HEK293T (cell line): ENCODE results near the gene PCDHGA2.

Source experiments
- BHLHE40 ChIP-seq: fragments of 450-650 bp; IDR thresholded peaks from 2 replicates; pipeline ENCODE4 v1.6.1; 2016; ENCODE audit warnings: mild to moderate bottlenecking, moderate library complexity, borderline replicate concordance
- FOXA1 ChIP-seq: fragments of 450-650 bp; IDR thresholded peaks from 2 replicates; pipeline ENCODE4 v1.6.1; 2016; ENCODE audit warnings: mild to moderate bottlenecking
- FOXK2 ChIP-seq: fragments of 450-650 bp; IDR thresholded peaks from 2 replicates; pipeline ENCODE4 v1.6.1; 2016; ENCODE audit warnings: mild to moderate bottlenecking
- FOXM1 ChIP-seq: fragments of 450-650 bp; IDR thresholded peaks from 2 replicates; pipeline ENCODE4 v1.6.1; 2017; ENCODE audit warnings: mild to moderate bottlenecking, borderline replicate concordance
- LEF1 ChIP-seq: fragments of 450-650 bp; IDR thresholded peaks from 2 replicates; pipeline ENCODE4 v1.6.1; 2017; ENCODE audit warnings: mild to moderate bottlenecking, borderline replicate concordance
- TARDBP ChIP-seq: fragments of 450-650 bp; IDR thresholded peaks from 2 replicates; pipeline ENCODE4 v1.6.1; 2016

DNA sequence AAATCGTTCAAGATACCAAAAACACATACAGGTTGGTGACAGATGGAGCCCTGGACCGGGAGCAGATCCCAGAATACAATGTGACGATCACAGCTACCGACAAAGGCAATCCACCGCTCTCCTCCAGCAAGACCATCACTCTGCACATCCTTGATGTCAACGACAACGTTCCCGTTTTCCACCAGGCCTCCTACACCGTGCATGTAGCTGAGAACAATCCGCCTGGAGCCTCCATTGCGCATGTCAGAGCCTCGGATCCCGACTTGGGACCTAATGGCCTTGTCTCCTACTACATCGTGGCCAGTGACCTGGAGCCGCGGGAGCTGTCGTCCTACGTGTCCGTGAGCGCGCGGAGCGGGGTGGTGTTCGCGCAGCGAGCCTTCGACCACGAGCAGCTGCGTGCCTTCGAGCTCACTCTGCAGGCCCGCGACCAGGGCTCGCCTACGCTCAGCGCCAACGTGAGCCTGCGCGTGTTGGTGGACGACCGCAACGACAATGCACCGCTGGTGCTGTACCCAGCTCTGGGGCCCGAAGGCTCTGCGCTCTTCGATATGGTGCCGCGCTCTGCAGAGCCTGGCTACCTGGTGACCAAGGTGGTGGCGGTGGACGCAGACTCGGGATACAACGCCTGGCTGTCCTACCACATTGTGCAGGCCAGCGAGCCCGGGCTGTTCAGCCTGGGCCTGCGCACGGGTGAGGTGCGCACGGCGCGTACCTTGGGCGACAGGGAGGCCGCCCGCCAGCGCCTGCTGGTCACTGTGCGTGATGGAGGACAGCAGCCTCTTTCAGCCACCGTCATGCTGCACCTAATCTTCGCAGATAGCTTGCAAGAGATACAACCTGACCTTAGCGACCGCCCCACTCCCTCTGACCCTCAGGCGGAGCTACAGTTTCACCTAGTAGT, 33.3 kb downstream of the PCDHGA2 start:
- TF ChIP-seq FOXM1 (no peak), LEF1 (no peak), FOXA1 (no peak), BHLHE40 (no peak), TARDBP (no peak), FOXK2 (no peak)
